Endothelial cell of umbilical vein (primary cell): ENCODE data around the gene LRRIQ1. TPM values are rescaled to one million over a fixed set of nuclear protein-coding genes. Genes with fewer than 3 reads are reported as not detected.

Source experiments
- BruUV-seq: library from RNA; stranded (reverse); fragments of 400-500 nt; replicated peaks from 2 replicates; lab custom pipeline; 2021; lab: Mats Ljungman, UMichigan
- CTCF ChIA-PET: fragments of 300-600, 350-600 bp; sonication (Branson Sonifier 250); formaldehyde crosslinking; loops from one replicate; lab custom pipeline; 2021; ENCODE audit warnings: antibody characterized with exemption, inconsistent platforms; lab: Charles Lee
- POLR2A ChIA-PET: fragments of 300-600, 350-600 bp; sonication (Branson Sonifier 250); formaldehyde crosslinking; loops from one replicate; lab custom pipeline; 2021; ENCODE audit warnings: antibody characterized with exemption, inconsistent platforms; lab: Charles Lee
- DNase-seq: peaks from one replicate; pipeline ENCODE4 v3.0.0-alpha.2; 2011; ENCODE audit warnings: low read depth, low spot score
- FAIRE-seq: peaks from 2 replicates; lab custom pipeline; 2011; peaks lifted over from hg19 to GRCh38; lab: Jason Lieb, UNC
- H2AFZ ChIP-seq: 2 replicates; pipeline ENCODE4 v1.6.0; 2012; ENCODE audit warnings: low read depth, low read length, control low read depth, inconsistent platforms
- H3K27ac ChIP-seq: 2 replicates; pipeline ENCODE4 v1.5.1; 2011; ENCODE audit warnings: low read depth, mild to moderate bottlenecking, control low read depth, low read length, moderate library complexity; ENCODE audit not compliant: insufficient read depth
- H3K27me3 ChIP-seq, 2 experiments: 2 replicates each; pipeline versions ENCODE4 v1.6.0 to v1.6.1; 2011; ENCODE audit warnings: low read length in 2 of 2, mixed read lengths in 1 of 2; ENCODE audit not compliant: control insufficient read depth in 2 of 2, insufficient read depth in 2 of 2
- H3K36me3 ChIP-seq, 2 experiments: 2 replicates in 1 of 2; 3 replicates in 1 of 2; pipeline ENCODE4 v1.5.1; 2011; ENCODE audit warnings: low read length in 2 of 2, mild to moderate bottlenecking in 1 of 2, moderate library complexity in 1 of 2; ENCODE audit not compliant: control insufficient read depth in 2 of 2, insufficient read depth in 2 of 2; ENCODE audit errors: extremely low read depth in 1 of 2
- H3K4me1 ChIP-seq: 3 replicates; pipeline ENCODE4 v1.5.1; 2011; ENCODE audit warnings: mild to moderate bottlenecking, low read length; ENCODE audit not compliant: control insufficient read depth, insufficient read depth; ENCODE audit errors: extremely low read depth
- H3K4me2 ChIP-seq: 2 replicates; pipeline ENCODE4 v1.6.1; 2011; ENCODE audit warnings: low read length, control low read depth, mixed read lengths; ENCODE audit not compliant: insufficient read depth
- H3K4me3 ChIP-seq, 3 experiments: fragments of 200-600 bp in 1 of 3; sonication (generic), shearing (Covaris generic) in 1 of 3; replicated peaks in 1 of 3; 2 replicates each; pipeline ENCODE4 v1.5.1; 2011 to 2016; ENCODE audit warnings: control low read depth in 3 of 3, low read length in 3 of 3, mild to moderate bottlenecking in 2 of 3, inconsistent platforms in 1 of 3, low read depth in 1 of 3, moderate library complexity in 1 of 3; ENCODE audit not compliant: insufficient read depth in 1 of 3
- H3K79me2 ChIP-seq: 2 replicates; pipeline ENCODE4 v1.6.0; 2012; ENCODE audit warnings: low read length, inconsistent platforms; ENCODE audit not compliant: control insufficient read depth, insufficient read depth
- H3K9ac ChIP-seq: replicated peaks from 2 replicates; pipeline ENCODE3; 2011; ENCODE audit warnings: low read length, control low read depth; ENCODE audit not compliant: insufficient read depth; ENCODE audit errors: extremely low read depth
- H3K9me1 ChIP-seq: replicated peaks from 3 replicates; pipeline ENCODE4 v1.6.0; 2011; ENCODE audit warnings: mild to moderate bottlenecking, low read length; ENCODE audit not compliant: control insufficient read depth, insufficient read depth; ENCODE audit errors: extremely low read depth
- H3K9me3 ChIP-seq: replicated peaks from 2 replicates; pipeline ENCODE4 v1.5.1; 2012; ENCODE audit warnings: low read length, inconsistent platforms; ENCODE audit not compliant: control insufficient read depth, insufficient read depth
- H4K20me1 ChIP-seq: replicated peaks from 2 replicates; pipeline ENCODE3; 2011; ENCODE audit warnings: mild to moderate bottlenecking, low read length; ENCODE audit not compliant: control insufficient read depth, insufficient read depth; ENCODE audit errors: extremely low read depth
- CTCF ChIP-seq, 2 donors: IDR thresholded peaks; 1 replicate in 1 of 2; 2 replicates in 1 of 2; pipeline ENCODE4 v1.5.1; 2011; ENCODE audit warnings: low read length in 2 of 2, mild to moderate bottlenecking in 2 of 2, moderate library complexity in 2 of 2, control low read depth in 1 of 2, inconsistent platforms in 1 of 2, low read depth in 1 of 2; ENCODE audit not compliant: insufficient read depth in 1 of 2; ENCODE audit errors: extremely low read depth in 1 of 2
- EZH2 ChIP-seq: IDR thresholded peaks from 2 replicates; pipeline ENCODE4 v1.6.1; 2012; ENCODE audit warnings: borderline replicate concordance, low read depth, mild to moderate bottlenecking, moderate library complexity, low read length, inconsistent platforms; ENCODE audit not compliant: severe bottlenecking
- FOS ChIP-seq: IDR thresholded peaks from 2 replicates; pipeline ENCODE4 v1.6.1; 2011; ENCODE audit warnings: mild to moderate bottlenecking, low read length, moderate library complexity, borderline replicate concordance; ENCODE audit not compliant: insufficient read depth
- GATA2 ChIP-seq: IDR thresholded peaks from 2 replicates; pipeline ENCODE4 v1.7.0; 2011; ENCODE audit warnings: low read depth, mild to moderate bottlenecking, moderate library complexity, mixed read lengths, low read length; ENCODE audit not compliant: insufficient read length, insufficient read depth
- JUN ChIP-seq: IDR thresholded peaks from 2 replicates; pipeline ENCODE4 v1.6.1; 2011; ENCODE audit warnings: borderline replicate concordance, low read depth; ENCODE audit not compliant: insufficient read length, insufficient read depth
- MAX ChIP-seq: IDR thresholded peaks from 2 replicates; pipeline ENCODE4 v1.6.1; 2011; ENCODE audit not compliant: insufficient read depth, insufficient read length
- MYC ChIP-seq: IDR thresholded peaks from one replicate; pipeline ENCODE4 v1.6.1; 2011; ENCODE audit warnings: mild to moderate bottlenecking, low read depth, low read length
- POLR2A ChIP-seq: IDR thresholded peaks from 2 replicates; pipeline ENCODE4 v1.6.1; 2012; ENCODE audit warnings: low read depth, mild to moderate bottlenecking, control low read depth, low read length
- POLR2AphosphoS5 ChIP-seq: IDR thresholded peaks from 2 replicates; pipeline ENCODE4 v1.6.1; 2012; ENCODE audit warnings: low read depth, mild to moderate bottlenecking, control low read depth, low read length, moderate library complexity; ENCODE audit not compliant: insufficient read depth
- dilution Hi-C: fragments of 300-500 bp; cut with MboI; formaldehyde crosslinking; loops from one replicate; pipeline ENCODE4 v1.15.0; 2019; ENCODE audit warnings: low sequenced_read_pairs; ENCODE audit not compliant: extremely low pct_ligation_motif_present
- intact Hi-C: fragments of 100-400 bp; cut with micrococcal nuclease; formaldehyde crosslinking; loops from one replicate; pipeline ENCODE4 v1.10.0; 2022
- polyA plus RNA-seq, 4 experiments: library from polyadenylated mRNA; depleted of rRNA in 3 of 4; stranded (reverse) in 3 of 4; unstranded in 1 of 4; fragments of >200 nt; gene quantifications; 2 replicates each; pipeline versions ENCODE4 v1.2.1 to v1.2.3, GENCODE V29; 2011 to 2012; ENCODE audit warnings: missing spikeins in 1 of 4
- total RNA-seq: library from RNA; stranded (reverse); gene quantifications from 2 replicates; pipeline ENCODE4 v1.2.3, GENCODE V29; 2021

Gene LRRIQ1
- total and polyA plus RNA-seq, 2 donors (not counting 3 experiments of a cell fraction or from before 2014, with no cell fraction given): 0.08 to 0.20 TPM

- H3K9me3 ChIP-seq: no peaks in the 10 kb centered on the region
- DNase-seq (no peak), FAIRE-seq (no peak)
- no peak for TF ChIP-seq MYC
- CTCF ChIA-PET: no interaction called here
- no peak overlapping the region for H3K27ac ChIP-seq
- no peaks in the 10 kb centered on the region for H3K4me1 ChIP-seq
- H3K4me2 ChIP-seq: no peak overlapping the region
- H3K9ac ChIP-seq: no peak overlapping the region
- no peak overlapping the region for H2AFZ ChIP-seq
- no peaks in the 10 kb centered on the region for H3K36me3 ChIP-seq
- POLR2A ChIA-PET: no interaction called here
- BruUV-seq: no TSS peak
- no peaks in the 10 kb centered on the region for H3K79me2 ChIP-seq
- H3K4me3 ChIP-seq: no peak overlapping the region
- dilution Hi-C loops: no loop called here
- no peaks in the 10 kb centered on the region for H3K27me3 ChIP-seq
- no peaks in the 10 kb centered on the region for H3K9me1 ChIP-seq
- intact Hi-C loops: no loop called here
- H4K20me1 ChIP-seq: no peaks in the 10 kb centered on the region
These were observed 189.3 kb downstream of the LRRIQ1 start for GRCh38 chr12:85225501-85225900.

- Histone ChIP-seq H3K79me2 (no peaks in the 10 kb centered on the region), H3K4me3 (no peak overlapping the region), H3K4me2 (no peak overlapping the region), H3K27me3 (no peaks in the 10 kb centered on the region), H2AFZ (no peak overlapping the region), H3K9me1 (no peaks in the 10 kb centered on the region), H3K9ac (no peak overlapping the region), H4K20me1 (no peaks in the 10 kb centered on the region), H3K4me1 (no peaks in the 10 kb centered on the region), H3K9me3 (no peaks in the 10 kb centered on the region), H3K36me3 (no peaks in the 10 kb centered on the region), H3K27ac (no peak overlapping the region)
- DNase-seq: no peak
- no peak for TF ChIP-seq MAX
- TF ChIP-seq GATA2: no peak
- no peak for TF ChIP-seq MYC
- TF ChIP-seq FOS: no peak
- TF ChIP-seq JUN: no peak
- no peak for TF ChIP-seq POLR2AphosphoS5
- no peak for TF ChIP-seq CTCF (IDR thresholded peaks at IDR 0.05; ENCODE audit: extremely low read depth in 1 of 2, insufficient read depth in 1 of 2, low read depth in 1 of 2, low read length in 2 of 2)
- no peak for TF ChIP-seq EZH2
- no peak for TF ChIP-seq POLR2A
- ChIA-PET CTCF (interaction anchor here (0.7 kb wide), 1 partner anchor 14 kb away, joined by 3 read pairs; no protein-coding TSS in a partner anchor), POLR2A (no interaction called here)
- dilution Hi-C loops (no loop called here), intact Hi-C loops (no loop called here)
- BruUV-seq: no TSS peak
- FAIRE-seq: no peak
These were observed 201.2 kb downstream of the LRRIQ1 start for GRCh38 chr12:85237327-85237726.
